ENCODE data around the gene RAB22A.

DNA sequence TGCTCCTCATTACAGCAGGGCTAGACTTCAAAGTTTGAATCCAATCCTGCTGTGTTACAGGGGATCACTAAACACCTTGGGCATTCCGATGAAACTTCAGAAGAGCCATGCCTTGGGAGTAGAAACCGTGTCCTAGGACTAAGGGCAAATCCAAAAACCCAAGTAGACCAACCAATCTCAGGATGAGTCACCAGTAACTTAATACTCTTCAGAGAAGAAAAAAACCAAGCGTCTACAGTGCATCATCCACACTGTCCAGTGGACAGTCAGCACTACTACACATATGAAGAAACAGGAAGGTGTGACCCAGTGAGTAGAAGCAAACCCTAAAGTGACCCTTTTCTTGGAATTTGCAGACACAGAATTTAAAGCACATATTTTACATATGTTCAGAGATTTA, 40.1 kb downstream of the RAB22A start:
- TF ChIP-seq, protein P1, sequence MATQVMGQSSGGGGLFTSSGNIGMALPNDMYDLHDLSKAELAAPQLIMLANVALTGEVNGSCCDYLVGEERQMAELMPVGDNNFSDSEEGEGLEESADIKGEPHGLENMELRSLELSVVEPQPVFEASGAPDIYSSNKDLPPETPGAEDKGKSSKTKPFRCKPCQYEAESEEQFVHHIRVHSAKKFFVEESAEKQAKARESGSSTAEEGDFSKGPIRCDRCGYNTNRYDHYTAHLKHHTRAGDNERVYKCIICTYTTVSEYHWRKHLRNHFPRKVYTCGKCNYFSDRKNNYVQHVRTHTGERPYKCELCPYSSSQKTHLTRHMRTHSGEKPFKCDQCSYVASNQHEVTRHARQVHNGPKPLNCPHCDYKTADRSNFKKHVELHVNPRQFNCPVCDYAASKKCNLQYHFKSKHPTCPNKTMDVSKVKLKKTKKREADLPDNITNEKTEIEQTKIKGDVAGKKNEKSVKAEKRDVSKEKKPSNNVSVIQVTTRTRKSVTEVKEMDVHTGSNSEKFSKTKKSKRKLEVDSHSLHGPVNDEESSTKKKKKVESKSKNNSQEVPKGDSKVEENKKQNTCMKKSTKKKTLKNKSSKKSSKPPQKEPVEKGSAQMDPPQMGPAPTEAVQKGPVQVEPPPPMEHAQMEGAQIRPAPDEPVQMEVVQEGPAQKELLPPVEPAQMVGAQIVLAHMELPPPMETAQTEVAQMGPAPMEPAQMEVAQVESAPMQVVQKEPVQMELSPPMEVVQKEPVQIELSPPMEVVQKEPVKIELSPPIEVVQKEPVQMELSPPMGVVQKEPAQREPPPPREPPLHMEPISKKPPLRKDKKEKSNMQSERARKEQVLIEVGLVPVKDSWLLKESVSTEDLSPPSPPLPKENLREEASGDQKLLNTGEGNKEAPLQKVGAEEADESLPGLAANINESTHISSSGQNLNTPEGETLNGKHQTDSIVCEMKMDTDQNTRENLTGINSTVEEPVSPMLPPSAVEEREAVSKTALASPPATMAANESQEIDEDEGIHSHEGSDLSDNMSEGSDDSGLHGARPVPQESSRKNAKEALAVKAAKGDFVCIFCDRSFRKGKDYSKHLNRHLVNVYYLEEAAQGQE (IDR thresholded peaks at IDR 0.05; ENCODE audit: insufficient replicate concordance, low read depth), result no peak
- TF ChIP-seq, protein P2, sequence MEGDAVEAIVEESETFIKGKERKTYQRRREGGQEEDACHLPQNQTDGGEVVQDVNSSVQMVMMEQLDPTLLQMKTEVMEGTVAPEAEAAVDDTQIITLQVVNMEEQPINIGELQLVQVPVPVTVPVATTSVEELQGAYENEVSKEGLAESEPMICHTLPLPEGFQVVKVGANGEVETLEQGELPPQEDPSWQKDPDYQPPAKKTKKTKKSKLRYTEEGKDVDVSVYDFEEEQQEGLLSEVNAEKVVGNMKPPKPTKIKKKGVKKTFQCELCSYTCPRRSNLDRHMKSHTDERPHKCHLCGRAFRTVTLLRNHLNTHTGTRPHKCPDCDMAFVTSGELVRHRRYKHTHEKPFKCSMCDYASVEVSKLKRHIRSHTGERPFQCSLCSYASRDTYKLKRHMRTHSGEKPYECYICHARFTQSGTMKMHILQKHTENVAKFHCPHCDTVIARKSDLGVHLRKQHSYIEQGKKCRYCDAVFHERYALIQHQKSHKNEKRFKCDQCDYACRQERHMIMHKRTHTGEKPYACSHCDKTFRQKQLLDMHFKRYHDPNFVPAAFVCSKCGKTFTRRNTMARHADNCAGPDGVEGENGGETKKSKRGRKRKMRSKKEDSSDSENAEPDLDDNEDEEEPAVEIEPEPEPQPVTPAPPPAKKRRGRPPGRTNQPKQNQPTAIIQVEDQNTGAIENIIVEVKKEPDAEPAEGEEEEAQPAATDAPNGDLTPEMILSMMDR (IDR thresholded peaks at IDR 0.05; ENCODE audit: insufficient read depth, low read length), result no peak
- no peak for TF ChIP-seq POLR2AphosphoS5 (IDR thresholded peaks at IDR 0.05; ENCODE audit: low read depth)
